ENCODE data around the gene CALHM4. TPM values are rescaled to one million over a fixed set of nuclear protein-coding genes. Genes with fewer than 3 reads are reported as not detected.

Gene CALHM4
- total RNA-seq, 1 experiment from 2014 or later: not detected

- intact Hi-C loops (cut with micrococcal nuclease; ENCODE audit: unreplicated experiment): no loop called here
- BruUV-seq (replicated peaks): no TSS peak
These were observed 17.5 kb downstream of the CALHM4 start, which contains the start of gene RWDD1 for GRCh38 chr6:116570856-116571682. TSS of gene RWDD1 (plus strand) at chr6:116571504. CDS start at chr6:116571583, 79 bp downstream.

DNA sequence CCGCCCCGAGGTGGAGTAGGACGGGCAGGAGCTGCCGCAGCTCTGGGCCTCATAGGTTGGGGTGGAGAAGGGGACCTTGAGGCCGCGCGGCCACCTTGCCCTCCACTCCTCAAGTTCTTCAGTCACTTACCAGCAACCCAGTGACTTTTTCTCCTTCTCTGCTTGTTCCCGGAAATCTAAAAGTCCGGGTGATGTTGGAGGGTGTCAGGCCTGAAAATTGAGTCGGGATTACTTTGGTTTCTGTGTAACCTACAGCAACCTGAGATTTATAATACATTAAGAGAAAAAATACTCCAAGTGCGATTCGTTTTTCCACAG, 18.1 kb downstream of the CALHM4 start:
- Histone ChIP-seq H3K9me3 (ENCODE audit: low read depth, low read length, poor library complexity, severe bottlenecking) (no peaks in the 10 kb centered on the region), H3K4me1 (ENCODE audit: insufficient read depth, low read length, poor library complexity, severe bottlenecking) (peaks cover 23% of the 10 kb centered on the region), H3K27ac (ENCODE audit: low read depth, low read length, poor library complexity, severe bottlenecking) (peak overlapping the region; percentile 91), H3K4me3 (ENCODE audit: low read depth, low read length, poor library complexity, severe bottlenecking) (peak overlapping the region; percentile 75), H3K27me3 (replicated peaks; ENCODE audit: insufficient read depth, low read depth, low read length, poor library complexity) (no peaks in the 10 kb centered on the region), H3K36me3 (ENCODE audit: insufficient read depth, low read length, poor library complexity, severe bottlenecking) (peaks cover 9% of the 10 kb centered on the region)
- CTCF ChIA-PET: interaction anchor here (1.2 kb wide), 1 partner anchor 303 kb away, joined by 6 read pairs; no protein-coding TSS in a partner anchor
- TF ChIP-seq EZH2 (IDR thresholded peaks at IDR 0.05; ENCODE audit: borderline replicate concordance, low read depth, low read length, poor library complexity, severe bottlenecking): no peak
- TF ChIP-seq, protein P1, sequence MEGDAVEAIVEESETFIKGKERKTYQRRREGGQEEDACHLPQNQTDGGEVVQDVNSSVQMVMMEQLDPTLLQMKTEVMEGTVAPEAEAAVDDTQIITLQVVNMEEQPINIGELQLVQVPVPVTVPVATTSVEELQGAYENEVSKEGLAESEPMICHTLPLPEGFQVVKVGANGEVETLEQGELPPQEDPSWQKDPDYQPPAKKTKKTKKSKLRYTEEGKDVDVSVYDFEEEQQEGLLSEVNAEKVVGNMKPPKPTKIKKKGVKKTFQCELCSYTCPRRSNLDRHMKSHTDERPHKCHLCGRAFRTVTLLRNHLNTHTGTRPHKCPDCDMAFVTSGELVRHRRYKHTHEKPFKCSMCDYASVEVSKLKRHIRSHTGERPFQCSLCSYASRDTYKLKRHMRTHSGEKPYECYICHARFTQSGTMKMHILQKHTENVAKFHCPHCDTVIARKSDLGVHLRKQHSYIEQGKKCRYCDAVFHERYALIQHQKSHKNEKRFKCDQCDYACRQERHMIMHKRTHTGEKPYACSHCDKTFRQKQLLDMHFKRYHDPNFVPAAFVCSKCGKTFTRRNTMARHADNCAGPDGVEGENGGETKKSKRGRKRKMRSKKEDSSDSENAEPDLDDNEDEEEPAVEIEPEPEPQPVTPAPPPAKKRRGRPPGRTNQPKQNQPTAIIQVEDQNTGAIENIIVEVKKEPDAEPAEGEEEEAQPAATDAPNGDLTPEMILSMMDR (conservative IDR thresholded peaks at IDR 0.05; ENCODE audit: low read depth, low read length): 0 out of 2 replicates have a peak, but pooled peaks have one; percentile 11
- POLR2A ChIA-PET (ENCODE audit: low non-redundant PET): interaction anchor here (1.1 kb wide), 1 partner anchor 292 kb away, joined by 4 read pairs; no protein-coding TSS in a partner anchor
- intact Hi-C loops (cut with micrococcal nuclease; ENCODE audit: unreplicated experiment): no loop called here
- no peak for DNase-seq (ENCODE audit: low spot score)
- BruUV-seq (replicated peaks): TSS peak; percentile 36

More at GRCh38 chr6:116570856-116571682, 17.5 kb downstream of the CALHM4 start, which contains the start of gene RWDD1:
- CTCF ChIA-PET: interaction anchor here (1.2 kb wide), 1 partner anchor 302 kb away, joined by 6 read pairs; no protein-coding TSS in a partner anchor
- Histone ChIP-seq H3K27ac (ENCODE audit: low read depth, low read length, poor library complexity, severe bottlenecking) (peak within 1 kb of the TSS; percentile 91), H3K4me3 (ENCODE audit: low read depth, low read length, poor library complexity, severe bottlenecking) (peak within 1 kb of the TSS; percentile 75), H3K36me3 (ENCODE audit: insufficient read depth, low read length, poor library complexity, severe bottlenecking) (peaks cover 9% of the 10 kb centered on the region), H3K27me3 (replicated peaks; ENCODE audit: insufficient read depth, low read depth, low read length, poor library complexity) (no peaks in the 10 kb centered on the region), H3K9me3 (ENCODE audit: low read depth, low read length, poor library complexity, severe bottlenecking) (no peaks in the 10 kb centered on the region), H3K4me1 (ENCODE audit: insufficient read depth, low read length, poor library complexity, severe bottlenecking) (peaks cover 23% of the 10 kb centered on the region)
- DNase-seq (ENCODE audit: low spot score): peak; percentile 99
- POLR2A ChIA-PET (ENCODE audit: low non-redundant PET): interaction anchor here (1.0 to 1.1 kb wide), 2 partner anchors 97 to 292 kb away, joined by 3 to 4 read pairs; partner anchors contain the start of gene ZUP1
- TF ChIP-seq, protein P1 (conservative IDR thresholded peaks at IDR 0.05; ENCODE audit: low read depth, low read length): no peak
- no peak for TF ChIP-seq EZH2 (IDR thresholded peaks at IDR 0.05; ENCODE audit: borderline replicate concordance, low read depth, low read length, poor library complexity, severe bottlenecking)

GRCh38 chr6:116572162-116572561, 18.6 kb downstream of the CALHM4 start:
- no TSS peak for BruUV-seq (replicated peaks)
- H3K27ac ChIP-seq (ENCODE audit: low read depth, low read length, poor library complexity, severe bottlenecking): peak overlapping the region; percentile 91
- intact Hi-C loops (cut with micrococcal nuclease; ENCODE audit: unreplicated experiment): no loop called here
- peaks cover 9% of the 10 kb centered on the region for H3K36me3 ChIP-seq (ENCODE audit: insufficient read depth, low read length, poor library complexity, severe bottlenecking)
- TF ChIP-seq EZH2 (IDR thresholded peaks at IDR 0.05; ENCODE audit: borderline replicate concordance, low read depth, low read length, poor library complexity, severe bottlenecking): no peak
- TF ChIP-seq, protein P1 (conservative IDR thresholded peaks at IDR 0.05; ENCODE audit: low read depth, low read length): no peak
- ChIA-PET CTCF (interaction anchor here (1.2 kb wide), 1 partner anchor 303 kb away, joined by 6 read pairs; no protein-coding TSS in a partner anchor), POLR2A (ENCODE audit: low non-redundant PET) (interaction anchor here (0.7 to 1.1 kb wide), 2 partner anchors 61 to 293 kb away, joined by 4 to 6 read pairs; partner anchors contain the start of gene CALHM5)
- no peak for DNase-seq (ENCODE audit: low spot score)
- no peaks in the 10 kb centered on the region for H3K9me3 ChIP-seq (ENCODE audit: low read depth, low read length, poor library complexity, severe bottlenecking)
- peak overlapping the region; percentile 75 for H3K4me3 ChIP-seq (ENCODE audit: low read depth, low read length, poor library complexity, severe bottlenecking)
- peaks cover 23% of the 10 kb centered on the region for H3K4me1 ChIP-seq (ENCODE audit: insufficient read depth, low read length, poor library complexity, severe bottlenecking)
- no peaks in the 10 kb centered on the region for H3K27me3 ChIP-seq (replicated peaks; ENCODE audit: insufficient read depth, low read depth, low read length, poor library complexity)
